Loucy (cell line): ENCODE results near the gene ARHGAP22.

ENCODE experiments used
- H2AFZ ChIP-seq: fragments of 200-600 bp; sonication (generic); 2 replicates; pipeline ENCODE4 v1.6.0; 2016; ENCODE audit warnings: antibody characterized with exemption, mild to moderate bottlenecking, low read length, moderate library complexity
- H3F3A ChIP-seq: fragments of 200-600 bp; 2 replicates; pipeline ENCODE4 v1.6.0; 2016; ENCODE audit warnings: antibody characterized with exemption, low read depth, mild to moderate bottlenecking
- H3K27me3 ChIP-seq: fragments of 200-600 bp; sonication (generic); 2 replicates; pipeline ENCODE4 v1.6.1; 2014; ENCODE audit warnings: low read length, mild to moderate bottlenecking; ENCODE audit not compliant: insufficient read depth, poor library complexity, severe bottlenecking
- H3K36me3 ChIP-seq: fragments of 200-600 bp; sonication (generic); 2 replicates; pipeline ENCODE4 v1.6.1; 2016; ENCODE audit warnings: low read length; ENCODE audit not compliant: insufficient read depth
- H3K4me1 ChIP-seq: fragments of 200-600 bp; sonication (generic); 2 replicates; pipeline ENCODE4 v1.5.1; 2014; ENCODE audit warnings: low read length, mild to moderate bottlenecking; ENCODE audit not compliant: insufficient read depth, poor library complexity, severe bottlenecking
- H3K4me2 ChIP-seq: fragments of 200-600 bp; sonication (generic); 2 replicates; pipeline ENCODE4 v1.6.0; 2014; ENCODE audit warnings: antibody characterized with exemption, low read length, low read depth, mild to moderate bottlenecking; ENCODE audit not compliant: poor library complexity, severe bottlenecking
- H3K4me3 ChIP-seq: fragments of 200-600 bp; sonication (generic); 2 replicates; pipeline ENCODE4 v1.5.1; 2014; ENCODE audit warnings: low read length, mild to moderate bottlenecking, mixed read lengths; ENCODE audit not compliant: poor library complexity, severe bottlenecking
- H3K79me2 ChIP-seq: fragments of 200-600 bp; sonication (generic); 2 replicates; pipeline ENCODE4 v1.6.1; 2014; ENCODE audit warnings: low read length; ENCODE audit not compliant: insufficient read depth
- H3K9ac ChIP-seq: fragments of 200-600 bp; sonication (generic); 2 replicates; pipeline ENCODE4 v1.6.0; 2014; ENCODE audit warnings: mild to moderate bottlenecking, low read depth, low read length, moderate library complexity; ENCODE audit not compliant: poor library complexity, severe bottlenecking
- H3K9me2 ChIP-seq: fragments of 200-600 bp; sonication (generic); replicated peaks from 2 replicates; pipeline ENCODE4 v1.6.1; 2016; ENCODE audit warnings: low read depth, low read length, mixed read lengths
- H3K9me3 ChIP-seq: fragments of 200-600 bp; sonication (generic); 2 replicates; pipeline ENCODE4 v1.6.1; 2014; ENCODE audit warnings: mild to moderate bottlenecking, antibody characterized with exemption, low read length, low read depth; ENCODE audit not compliant: insufficient read depth
- H4K20me1 ChIP-seq: fragments of 200-600 bp; sonication (generic); 2 replicates; pipeline ENCODE4 v1.6.0; 2014; ENCODE audit warnings: antibody characterized with exemption, low read length, mild to moderate bottlenecking; ENCODE audit not compliant: insufficient read depth, poor library complexity, severe bottlenecking
- CTCF ChIP-seq: fragments of 200-600 bp; sonication (generic); conservative IDR thresholded peaks from 2 replicates; pipeline ENCODE4 v1.5.1; 2014; ENCODE audit warnings: mild to moderate bottlenecking, antibody characterized with exemption, low read length
- EZH2phosphoT487 ChIP-seq: fragments of 200-600 bp; IDR thresholded peaks from 2 replicates; pipeline ENCODE4 v1.6.1; 2018; ENCODE audit warnings: antibody characterized with exemption, mild to moderate bottlenecking, moderate library complexity, borderline replicate concordance

Gene ARHGAP22

DNA sequence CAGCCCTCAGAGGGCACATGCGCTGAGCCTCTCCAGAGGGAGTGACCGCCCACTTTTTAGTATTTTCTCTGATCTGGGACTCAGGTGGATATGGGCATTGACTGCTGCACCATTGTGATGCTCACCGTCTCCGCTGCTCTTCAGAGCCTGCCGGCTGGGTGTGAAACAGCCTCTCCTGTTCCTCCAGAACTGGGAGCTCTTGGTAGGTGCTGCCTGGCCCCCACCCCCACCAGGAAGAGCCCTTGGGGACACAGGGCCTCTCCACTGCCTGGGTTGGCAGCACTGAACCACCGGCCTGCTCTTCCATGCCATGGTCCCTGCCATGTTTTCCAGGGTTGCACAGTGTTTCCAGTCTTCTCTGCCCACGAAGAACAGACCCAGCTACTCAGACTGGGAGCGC, 36.3 kb downstream of the ARHGAP22 start:
- H3K4me2 ChIP-seq: no peak overlapping the region
- no peaks in the 10 kb centered on the region for H3K79me2 ChIP-seq
- no peaks in the 10 kb centered on the region for H3K9me2 ChIP-seq
- no peak overlapping the region for H2AFZ ChIP-seq
- no peaks in the 10 kb centered on the region for H3K9me3 ChIP-seq
- H3K4me1 ChIP-seq: no peaks in the 10 kb centered on the region
- no peaks in the 10 kb centered on the region for H3K36me3 ChIP-seq
- no peaks in the 10 kb centered on the region for H3F3A ChIP-seq
- TF ChIP-seq EZH2phosphoT487: no peak
- TF ChIP-seq CTCF: no peak
- H3K4me3 ChIP-seq: no peak overlapping the region
- H3K9ac ChIP-seq: no peak overlapping the region
- no peaks in the 10 kb centered on the region for H3K27me3 ChIP-seq
- no peaks in the 10 kb centered on the region for H4K20me1 ChIP-seq

DNA sequence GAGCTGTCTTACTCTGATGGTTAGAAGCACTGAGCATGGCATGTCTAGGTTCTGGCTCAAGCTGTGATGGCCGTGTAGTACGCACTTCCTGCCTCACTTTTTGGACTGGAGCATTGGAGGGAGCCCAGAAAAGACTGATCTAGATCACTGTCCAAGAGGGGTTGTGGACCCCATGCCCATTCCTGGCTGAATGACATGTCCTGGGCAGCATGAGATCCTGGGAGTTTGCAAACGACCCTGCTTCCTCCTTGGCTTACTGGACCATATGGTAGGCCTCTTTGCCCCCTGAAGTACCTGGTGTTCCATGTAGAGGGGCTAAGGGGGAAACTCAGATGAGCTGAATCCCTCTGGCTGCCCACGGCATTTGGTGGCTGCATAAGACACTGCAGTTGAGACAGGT, 36.7 kb downstream of the ARHGAP22 start:
- no peak overlapping the region for H2AFZ ChIP-seq
- no peak overlapping the region for H3K4me3 ChIP-seq
- H3K9ac ChIP-seq: no peak overlapping the region
- no peaks in the 10 kb centered on the region for H3K9me2 ChIP-seq
- TF ChIP-seq EZH2phosphoT487 (no peak), CTCF (no peak)
- H3K4me2 ChIP-seq: no peak overlapping the region
- no peaks in the 10 kb centered on the region for H3K4me1 ChIP-seq
- no peaks in the 10 kb centered on the region for H3K79me2 ChIP-seq
- H3K36me3 ChIP-seq: no peaks in the 10 kb centered on the region
- H4K20me1 ChIP-seq: no peaks in the 10 kb centered on the region
- no peaks in the 10 kb centered on the region for H3F3A ChIP-seq
- no peaks in the 10 kb centered on the region for H3K27me3 ChIP-seq
- H3K9me3 ChIP-seq: no peaks in the 10 kb centered on the region

- H3K4me2 ChIP-seq: no peak overlapping the region
- no peaks in the 10 kb centered on the region for H3K36me3 ChIP-seq
- H3K9me3 ChIP-seq: no peaks in the 10 kb centered on the region
- no peaks in the 10 kb centered on the region for H3K79me2 ChIP-seq
- H3K4me1 ChIP-seq: no peaks in the 10 kb centered on the region
- no peaks in the 10 kb centered on the region for H3K9me2 ChIP-seq
- TF ChIP-seq CTCF: no peak
- TF ChIP-seq EZH2phosphoT487: no peak
- H2AFZ ChIP-seq: no peak overlapping the region
- no peak overlapping the region for H3K9ac ChIP-seq
- H3F3A ChIP-seq: no peaks in the 10 kb centered on the region
- H4K20me1 ChIP-seq: no peaks in the 10 kb centered on the region
- H3K27me3 ChIP-seq: no peaks in the 10 kb centered on the region
- no peak overlapping the region for H3K4me3 ChIP-seq
Measured at GRCh38 chr10:48567346-48567745, 37.5 kb downstream of the ARHGAP22 start.
